Neural cell (in vitro differentiated cells): ENCODE results near the gene PHLDB1. TPM values are rescaled to one million over a fixed set of nuclear protein-coding genes. Genes with fewer than 3 reads are reported as not detected.

Source experiments
- H2AFZ ChIP-seq: fragments of 200-600, 300-800 bp; sonication (generic), shearing (Covaris generic); 2 replicates; pipeline ENCODE4 v1.6.0; 2014; ENCODE audit warnings: low read depth, mild to moderate bottlenecking, antibody characterized with exemption, low read length, moderate library complexity
- H3F3A ChIP-seq: fragments of 200-600 bp; shearing (Covaris generic); 2 replicates; pipeline ENCODE4 v1.6.1; 2016; ENCODE audit warnings: mild to moderate bottlenecking, moderate library complexity, mixed read lengths, antibody characterized with exemption, low read length; ENCODE audit not compliant: insufficient read depth, poor library complexity, severe bottlenecking
- H3K27ac ChIP-seq: fragments of 200-600, 300-800 bp; sonication (generic), shearing (Covaris generic); 2 replicates; pipeline ENCODE4 v1.5.1; 2014; ENCODE audit warnings: mild to moderate bottlenecking, low read length, moderate library complexity
- H3K27me3 ChIP-seq: fragments of 300-800, 200-600 bp; sonication (generic), shearing (Covaris generic); 2 replicates; pipeline ENCODE4 v1.6.0; 2014; ENCODE audit warnings: mild to moderate bottlenecking, low read depth, low read length, moderate library complexity; ENCODE audit not compliant: insufficient read depth
- H3K36me3 ChIP-seq: fragments of 300-800, 200-600 bp; sonication (generic), shearing (Covaris generic); 2 replicates; pipeline ENCODE4 v1.5.1; 2014; ENCODE audit warnings: mild to moderate bottlenecking, antibody characterized with exemption, low read length, moderate library complexity; ENCODE audit not compliant: insufficient read depth
- H3K4me2 ChIP-seq: fragments of 300-800, 200-600 bp; sonication (generic), shearing (Covaris generic); 2 replicates; pipeline ENCODE4 v1.6.0; 2014; ENCODE audit warnings: mild to moderate bottlenecking, low read length
- H3K4me3 ChIP-seq: fragments of 300-800, 200-600 bp; sonication (generic), shearing (Covaris generic); 2 replicates; pipeline ENCODE4 v1.5.1; 2014; ENCODE audit warnings: mild to moderate bottlenecking, low read length, moderate library complexity
- H3K79me2 ChIP-seq: fragments of 200-600 bp; shearing (Covaris generic); replicated peaks from 2 replicates; pipeline ENCODE4 v1.6.0; 2014; ENCODE audit warnings: mild to moderate bottlenecking, low read length, moderate library complexity; ENCODE audit not compliant: insufficient read depth
- H3K9ac ChIP-seq: fragments of 300-800, 200-600 bp; sonication (generic), shearing (Covaris generic); 2 replicates; pipeline ENCODE4 v1.6.1; 2016; ENCODE audit warnings: mild to moderate bottlenecking, low read length, mixed read lengths
- H3K9me2 ChIP-seq: fragments of 200-600 bp; shearing (Covaris generic); 2 replicates; pipeline ENCODE4 v1.6.1; 2016; ENCODE audit warnings: mild to moderate bottlenecking, low read length, mixed read lengths; ENCODE audit not compliant: insufficient read depth
- H3K9me3 ChIP-seq: fragments of 200-600, 300-800 bp; sonication (generic), shearing (Covaris generic); 2 replicates; pipeline ENCODE4 v1.6.1; 2016; ENCODE audit warnings: mild to moderate bottlenecking, mixed run types, low read length, moderate library complexity, mixed read lengths
- H4K20me1 ChIP-seq: fragments of 200-600 bp; shearing (Covaris generic); 2 replicates; pipeline ENCODE4 v1.6.1; 2016; ENCODE audit warnings: mild to moderate bottlenecking, mixed run types; ENCODE audit not compliant: insufficient read depth
- EZH2 ChIP-seq: fragments of 200-600, 300-800 bp; shearing (Covaris generic), sonication (generic); IDR thresholded peaks from 2 replicates; pipeline ENCODE4 v1.6.1; 2014; ENCODE audit warnings: antibody characterized with exemption, low read length, borderline replicate concordance, mild to moderate bottlenecking; ENCODE audit not compliant: insufficient read depth, poor library complexity, severe bottlenecking
- MXI1 ChIP-seq: fragments of 450-650 bp; conservative IDR thresholded peaks from 2 replicates; pipeline ENCODE4 v1.6.1; 2014; ENCODE audit warnings: antibody characterized with exemption, mild to moderate bottlenecking; ENCODE audit not compliant: poor library complexity, severe bottlenecking
- POLR2AphosphoS5 ChIP-seq: IDR thresholded peaks from 2 replicates; pipeline ENCODE4 v1.6.1; 2012
- RAD21 ChIP-seq: fragments of 450-650 bp; conservative IDR thresholded peaks from 2 replicates; pipeline ENCODE4 v1.6.1; 2014; ENCODE audit warnings: antibody characterized with exemption, mild to moderate bottlenecking, moderate library complexity
- SMC3 ChIP-seq: fragments of 450-650 bp; conservative IDR thresholded peaks from 2 replicates; pipeline ENCODE4 v1.6.1; 2014; ENCODE audit warnings: antibody characterized with exemption, mild to moderate bottlenecking, moderate library complexity; ENCODE audit not compliant: poor library complexity
- TAF1 ChIP-seq: IDR thresholded peaks from 2 replicates; pipeline ENCODE4 v1.6.1; 2012; ENCODE audit warnings: low read depth
- polyA minus RNA-seq: library from RNA; depleted of rRNA, polyadenylated mRNA; stranded (reverse); fragments of >200 nt; gene quantifications from 2 replicates; pipeline ENCODE4 v1.2.3, GENCODE V29; 2014
- polyA plus RNA-seq: library from polyadenylated mRNA; depleted of rRNA; stranded (reverse); fragments of >200 nt; gene quantifications from 2 replicates; pipeline ENCODE4 v1.2.3, GENCODE V29; 2014
- TF ChIP-seq, protein P1 (sequence below): fragments of 450-650 bp; IDR thresholded peaks from 2 replicates; pipeline ENCODE4 v1.5.1; 2014; ENCODE audit warnings: antibody characterized with exemption, mild to moderate bottlenecking, moderate library complexity; ENCODE audit not compliant: poor library complexity, severe bottlenecking
- TF ChIP-seq, protein P2 (sequence below): IDR thresholded peaks from 2 replicates; pipeline ENCODE4 v1.6.1; 2012; ENCODE audit warnings: borderline replicate concordance

Gene PHLDB1
- polyA plus RNA-seq (114 and 149 TPM in 2 replicates), polyA minus RNA-seq (146 and 166 TPM in 2 replicates)

GRCh38 chr11:118607401-118608359 is at the start of gene PHLDB1:
Gene PHLDB1, plus strand, starts transcription at chr11:118607615. Its CDS starts 6,222 bp downstream, at chr11:118613837.
- no peak within 1 kb of the TSS for H3K27ac ChIP-seq
- no peak within 1 kb of the TSS for H3K4me2 ChIP-seq
- H3K36me3 ChIP-seq = no peaks in the 10 kb centered on the region
- no peak within 1 kb of the TSS for H2AFZ ChIP-seq
- H3K27me3 ChIP-seq = peaks cover 48% of the 10 kb centered on the region
- no peaks in the 10 kb centered on the region for H3K9me2 ChIP-seq
- H3K79me2 ChIP-seq = no peaks in the 10 kb centered on the region
- no peak for TF ChIP-seq SMC3
- TF ChIP-seq, protein P1, sequence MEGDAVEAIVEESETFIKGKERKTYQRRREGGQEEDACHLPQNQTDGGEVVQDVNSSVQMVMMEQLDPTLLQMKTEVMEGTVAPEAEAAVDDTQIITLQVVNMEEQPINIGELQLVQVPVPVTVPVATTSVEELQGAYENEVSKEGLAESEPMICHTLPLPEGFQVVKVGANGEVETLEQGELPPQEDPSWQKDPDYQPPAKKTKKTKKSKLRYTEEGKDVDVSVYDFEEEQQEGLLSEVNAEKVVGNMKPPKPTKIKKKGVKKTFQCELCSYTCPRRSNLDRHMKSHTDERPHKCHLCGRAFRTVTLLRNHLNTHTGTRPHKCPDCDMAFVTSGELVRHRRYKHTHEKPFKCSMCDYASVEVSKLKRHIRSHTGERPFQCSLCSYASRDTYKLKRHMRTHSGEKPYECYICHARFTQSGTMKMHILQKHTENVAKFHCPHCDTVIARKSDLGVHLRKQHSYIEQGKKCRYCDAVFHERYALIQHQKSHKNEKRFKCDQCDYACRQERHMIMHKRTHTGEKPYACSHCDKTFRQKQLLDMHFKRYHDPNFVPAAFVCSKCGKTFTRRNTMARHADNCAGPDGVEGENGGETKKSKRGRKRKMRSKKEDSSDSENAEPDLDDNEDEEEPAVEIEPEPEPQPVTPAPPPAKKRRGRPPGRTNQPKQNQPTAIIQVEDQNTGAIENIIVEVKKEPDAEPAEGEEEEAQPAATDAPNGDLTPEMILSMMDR = peak; percentile 37
- no peaks in the 10 kb centered on the region for H3K9me3 ChIP-seq
- H3K9ac ChIP-seq = no peak within 1 kb of the TSS
- H3F3A ChIP-seq = no peaks in the 10 kb centered on the region
- no peaks in the 10 kb centered on the region for H4K20me1 ChIP-seq
- peak within 1 kb of the TSS; percentile 47 for H3K4me3 ChIP-seq

DNA sequence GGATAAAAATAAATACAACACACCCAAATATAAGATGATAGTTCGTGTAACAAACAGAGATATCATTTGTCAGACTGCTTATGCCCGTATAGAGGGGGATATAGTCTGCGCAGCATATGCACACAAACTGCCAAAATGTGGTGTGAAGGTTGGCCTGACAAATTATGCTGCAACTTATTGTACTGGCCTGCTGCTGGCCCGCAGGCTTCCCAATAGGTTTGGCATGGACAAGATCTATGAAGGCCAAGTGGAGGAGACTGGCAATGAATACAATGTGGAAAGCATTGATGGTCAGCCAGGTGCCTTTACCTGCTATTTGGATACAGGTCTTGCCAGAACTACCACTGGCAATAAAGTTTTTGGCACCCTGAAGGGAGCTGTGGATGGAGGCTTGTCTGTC is 46.6 kb upstream of the PHLDB1 start:
- no peaks in the 10 kb centered on the region for H4K20me1 ChIP-seq
- H3K27me3 ChIP-seq = no peaks in the 10 kb centered on the region
- no peaks in the 10 kb centered on the region for H3K36me3 ChIP-seq
- no peaks in the 10 kb centered on the region for H3K79me2 ChIP-seq
- H3K9ac ChIP-seq = no peak overlapping the region
- H3K4me2 ChIP-seq = no peak overlapping the region
- no peak overlapping the region for H2AFZ ChIP-seq
- H3K9me2 ChIP-seq = no peaks in the 10 kb centered on the region
- no peaks in the 10 kb centered on the region for H3F3A ChIP-seq
- no peak overlapping the region for H3K27ac ChIP-seq
- H3K9me3 ChIP-seq = no peaks in the 10 kb centered on the region
- H3K4me3 ChIP-seq = no peak overlapping the region
- TF ChIP-seq POLR2AphosphoS5 = no peak
- no peak for TF ChIP-seq RAD21
- no peak for TF ChIP-seq SMC3
- no peak for TF ChIP-seq TAF1

DNA sequence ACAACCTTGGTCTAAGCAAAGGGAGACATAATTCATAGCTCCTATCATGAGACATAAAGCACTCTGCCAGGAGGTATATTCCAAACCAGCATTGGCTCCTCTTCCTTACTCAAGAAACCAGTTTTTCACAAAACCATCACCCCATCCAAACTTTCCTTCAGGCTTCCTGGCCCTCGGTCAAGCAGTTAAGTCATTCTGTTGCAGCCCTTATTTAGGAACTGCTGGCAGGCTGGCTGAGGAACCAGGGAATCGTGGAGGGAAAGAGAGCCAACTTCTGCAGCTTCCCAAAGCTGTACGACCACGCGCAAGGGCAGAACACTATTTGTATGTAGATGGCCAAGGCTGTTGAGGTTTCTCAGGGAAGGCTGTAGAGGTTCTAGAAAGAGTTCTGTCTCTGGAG is 42.4 kb upstream of the PHLDB1 start:
- Histone ChIP-seq H3K4me2 (no peak overlapping the region), H2AFZ (no peak overlapping the region), H3K9ac (no peak overlapping the region), H3K36me3 (no peaks in the 10 kb centered on the region), H4K20me1 (no peaks in the 10 kb centered on the region), H3K4me3 (peak overlapping the region; percentile 64), H3K27me3 (no peaks in the 10 kb centered on the region), H3K9me2 (no peaks in the 10 kb centered on the region), H3F3A (no peaks in the 10 kb centered on the region), H3K9me3 (no peaks in the 10 kb centered on the region), H3K79me2 (no peaks in the 10 kb centered on the region), H3K27ac (no peak overlapping the region)
- TF ChIP-seq, protein P2, sequence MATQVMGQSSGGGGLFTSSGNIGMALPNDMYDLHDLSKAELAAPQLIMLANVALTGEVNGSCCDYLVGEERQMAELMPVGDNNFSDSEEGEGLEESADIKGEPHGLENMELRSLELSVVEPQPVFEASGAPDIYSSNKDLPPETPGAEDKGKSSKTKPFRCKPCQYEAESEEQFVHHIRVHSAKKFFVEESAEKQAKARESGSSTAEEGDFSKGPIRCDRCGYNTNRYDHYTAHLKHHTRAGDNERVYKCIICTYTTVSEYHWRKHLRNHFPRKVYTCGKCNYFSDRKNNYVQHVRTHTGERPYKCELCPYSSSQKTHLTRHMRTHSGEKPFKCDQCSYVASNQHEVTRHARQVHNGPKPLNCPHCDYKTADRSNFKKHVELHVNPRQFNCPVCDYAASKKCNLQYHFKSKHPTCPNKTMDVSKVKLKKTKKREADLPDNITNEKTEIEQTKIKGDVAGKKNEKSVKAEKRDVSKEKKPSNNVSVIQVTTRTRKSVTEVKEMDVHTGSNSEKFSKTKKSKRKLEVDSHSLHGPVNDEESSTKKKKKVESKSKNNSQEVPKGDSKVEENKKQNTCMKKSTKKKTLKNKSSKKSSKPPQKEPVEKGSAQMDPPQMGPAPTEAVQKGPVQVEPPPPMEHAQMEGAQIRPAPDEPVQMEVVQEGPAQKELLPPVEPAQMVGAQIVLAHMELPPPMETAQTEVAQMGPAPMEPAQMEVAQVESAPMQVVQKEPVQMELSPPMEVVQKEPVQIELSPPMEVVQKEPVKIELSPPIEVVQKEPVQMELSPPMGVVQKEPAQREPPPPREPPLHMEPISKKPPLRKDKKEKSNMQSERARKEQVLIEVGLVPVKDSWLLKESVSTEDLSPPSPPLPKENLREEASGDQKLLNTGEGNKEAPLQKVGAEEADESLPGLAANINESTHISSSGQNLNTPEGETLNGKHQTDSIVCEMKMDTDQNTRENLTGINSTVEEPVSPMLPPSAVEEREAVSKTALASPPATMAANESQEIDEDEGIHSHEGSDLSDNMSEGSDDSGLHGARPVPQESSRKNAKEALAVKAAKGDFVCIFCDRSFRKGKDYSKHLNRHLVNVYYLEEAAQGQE = no peak
- TF ChIP-seq MXI1 = no peak
- TF ChIP-seq TAF1 = no peak
- TF ChIP-seq, protein P1 = no peak
- TF ChIP-seq EZH2 = no peak
- TF ChIP-seq RAD21 = no peak
- no peak for TF ChIP-seq SMC3
